K562 (cell line): ENCODE data around the gene RPL19.

Source experiments
- CC2D1A ChIP-seq: fragments of 450-650 bp; IDR thresholded peaks from 2 replicates; pipeline ENCODE4 v1.6.1; 2017; ENCODE audit warnings: mild to moderate bottlenecking
- CTCF ChIP-seq, 3 experiments: IDR thresholded peaks in 2 of 3; conservative IDR thresholded peaks in 1 of 3; 2 replicates each; pipeline ENCODE4 v1.5.1; 2011 to 2012; ENCODE audit warnings: low read length in 3 of 3, mild to moderate bottlenecking in 3 of 3, control low read depth in 2 of 3, improper control_type of control experiment in 1 of 3, inconsistent platforms in 1 of 3, low read depth in 1 of 3, mixed read lengths in 1 of 3, moderate library complexity in 1 of 3; ENCODE audit not compliant: insufficient read depth in 2 of 3
- ESRRA ChIP-seq: fragments of 450-650 bp; IDR thresholded peaks from 2 replicates; pipeline ENCODE4 v1.6.1; 2014; ENCODE audit warnings: low read depth, mild to moderate bottlenecking, moderate library complexity, borderline replicate concordance
- EZH2 ChIP-seq: IDR thresholded peaks from 2 replicates; pipeline ENCODE4 v1.6.1; 2012; ENCODE audit warnings: low read depth, mild to moderate bottlenecking, inconsistent platforms, low read length, borderline replicate concordance
- GATA2 ChIP-seq: sonication (generic); formaldehyde crosslinking; IDR thresholded peaks from 2 replicates; pipeline ENCODE4 v1.4.0; 2020; ENCODE audit warnings: mild to moderate bottlenecking, missing genetic modification reagents
- HDGF ChIP-seq: fragments of 450-650 bp; IDR thresholded peaks from 2 replicates; pipeline ENCODE4 v1.6.1; 2016
- NR2C2 ChIP-seq, 2 experiments: fragments of 200-800 bp in 1 of 2; sonication (Bioruptor generic) in 1 of 2; sonication (generic) in 1 of 2; formaldehyde crosslinking in 1 of 2; IDR thresholded peaks; 2 replicates each; pipeline versions ENCODE4 v1.6.1 to v1.8.0; 2016 to 2022; ENCODE audit warnings: mild to moderate bottlenecking in 1 of 2, missing compliant biosample characterization in 1 of 2, missing genetic modification characterization in 1 of 2, missing genetic modification reagents in 1 of 2
- PHF8 ChIP-seq: fragments of 200-600 bp; sonication (generic); IDR thresholded peaks from 2 replicates; pipeline ENCODE4 v1.6.1; 2012; ENCODE audit warnings: mixed run types, mild to moderate bottlenecking, inconsistent platforms, low read length, moderate library complexity, borderline replicate concordance
- TBP ChIP-seq: optimal IDR thresholded peaks from 2 replicates; pipeline ENCODE3; 2011; ENCODE audit warnings: low read depth, low read length, improper control_type of control experiment
- ZNF212 ChIP-seq: fragments of 450-650 bp; formaldehyde crosslinking; IDR thresholded peaks from 2 replicates; pipeline ENCODE4 v1.4.0; 2020; ENCODE audit warnings: mild to moderate bottlenecking
- TF ChIP-seq, protein P1 (sequence below): fragments of 150-350 bp; conservative IDR thresholded peaks from 2 replicates; pipeline ENCODE4 v1.6.1; 2014; ENCODE audit warnings: low read length
- TF ChIP-seq, protein P2 (sequence below), 2 experiments: fragments of 450-650 bp; formaldehyde crosslinking in 1 of 2; IDR thresholded peaks; 2 replicates each; pipeline versions ENCODE4 v1.4.0 to v1.6.1; 2014 to 2020; ENCODE audit warnings: mild to moderate bottlenecking in 2 of 2, borderline replicate concordance in 1 of 2, low read depth in 1 of 2
- TF ChIP-seq, protein P3 (sequence below): IDR thresholded peaks from 3 replicates; pipeline ENCODE4 v1.6.1; 2011; ENCODE audit warnings: borderline replicate concordance, mild to moderate bottlenecking; ENCODE audit not compliant: insufficient read length, insufficient read depth

- no peak for TF ChIP-seq CC2D1A
- TF ChIP-seq, protein P1, sequence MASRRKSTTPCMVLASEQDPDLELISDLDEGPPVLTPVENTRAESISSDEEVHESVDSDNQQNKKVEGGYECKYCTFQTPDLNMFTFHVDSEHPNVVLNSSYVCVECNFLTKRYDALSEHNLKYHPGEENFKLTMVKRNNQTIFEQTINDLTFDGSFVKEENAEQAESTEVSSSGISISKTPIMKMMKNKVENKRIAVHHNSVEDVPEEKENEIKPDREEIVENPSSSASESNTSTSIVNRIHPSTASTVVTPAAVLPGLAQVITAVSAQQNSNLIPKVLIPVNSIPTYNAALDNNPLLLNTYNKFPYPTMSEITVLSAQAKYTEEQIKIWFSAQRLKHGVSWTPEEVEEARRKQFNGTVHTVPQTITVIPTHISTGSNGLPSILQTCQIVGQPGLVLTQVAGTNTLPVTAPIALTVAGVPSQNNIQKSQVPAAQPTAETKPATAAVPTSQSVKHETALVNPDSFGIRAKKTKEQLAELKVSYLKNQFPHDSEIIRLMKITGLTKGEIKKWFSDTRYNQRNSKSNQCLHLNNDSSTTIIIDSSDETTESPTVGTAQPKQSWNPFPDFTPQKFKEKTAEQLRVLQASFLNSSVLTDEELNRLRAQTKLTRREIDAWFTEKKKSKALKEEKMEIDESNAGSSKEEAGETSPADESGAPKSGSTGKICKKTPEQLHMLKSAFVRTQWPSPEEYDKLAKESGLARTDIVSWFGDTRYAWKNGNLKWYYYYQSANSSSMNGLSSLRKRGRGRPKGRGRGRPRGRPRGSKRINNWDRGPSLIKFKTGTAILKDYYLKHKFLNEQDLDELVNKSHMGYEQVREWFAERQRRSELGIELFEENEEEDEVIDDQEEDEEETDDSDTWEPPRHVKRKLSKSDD = no peak
- TF ChIP-seq TBP = no peak
- no peak for TF ChIP-seq ZNF212 (CRISPR knock-in tag)
- no peak for TF ChIP-seq CTCF (IDR thresholded peaks at IDR 0.05 in 2 of 3, conservative IDR thresholded peaks at IDR 0.05 in 1 of 3; ENCODE audit: insufficient read depth in 2 of 3, low read depth in 1 of 3, low read length in 3 of 3)
- no peak for TF ChIP-seq ESRRA
- no peak for TF ChIP-seq PHF8
- no peak for TF ChIP-seq NR2C2 (CRISPR knock-in tag; IDR thresholded peaks at IDR 0.05)
- no peak for TF ChIP-seq NR2C2 (tag; IDR thresholded peaks at IDR 0.05)
- TF ChIP-seq, protein P2, sequence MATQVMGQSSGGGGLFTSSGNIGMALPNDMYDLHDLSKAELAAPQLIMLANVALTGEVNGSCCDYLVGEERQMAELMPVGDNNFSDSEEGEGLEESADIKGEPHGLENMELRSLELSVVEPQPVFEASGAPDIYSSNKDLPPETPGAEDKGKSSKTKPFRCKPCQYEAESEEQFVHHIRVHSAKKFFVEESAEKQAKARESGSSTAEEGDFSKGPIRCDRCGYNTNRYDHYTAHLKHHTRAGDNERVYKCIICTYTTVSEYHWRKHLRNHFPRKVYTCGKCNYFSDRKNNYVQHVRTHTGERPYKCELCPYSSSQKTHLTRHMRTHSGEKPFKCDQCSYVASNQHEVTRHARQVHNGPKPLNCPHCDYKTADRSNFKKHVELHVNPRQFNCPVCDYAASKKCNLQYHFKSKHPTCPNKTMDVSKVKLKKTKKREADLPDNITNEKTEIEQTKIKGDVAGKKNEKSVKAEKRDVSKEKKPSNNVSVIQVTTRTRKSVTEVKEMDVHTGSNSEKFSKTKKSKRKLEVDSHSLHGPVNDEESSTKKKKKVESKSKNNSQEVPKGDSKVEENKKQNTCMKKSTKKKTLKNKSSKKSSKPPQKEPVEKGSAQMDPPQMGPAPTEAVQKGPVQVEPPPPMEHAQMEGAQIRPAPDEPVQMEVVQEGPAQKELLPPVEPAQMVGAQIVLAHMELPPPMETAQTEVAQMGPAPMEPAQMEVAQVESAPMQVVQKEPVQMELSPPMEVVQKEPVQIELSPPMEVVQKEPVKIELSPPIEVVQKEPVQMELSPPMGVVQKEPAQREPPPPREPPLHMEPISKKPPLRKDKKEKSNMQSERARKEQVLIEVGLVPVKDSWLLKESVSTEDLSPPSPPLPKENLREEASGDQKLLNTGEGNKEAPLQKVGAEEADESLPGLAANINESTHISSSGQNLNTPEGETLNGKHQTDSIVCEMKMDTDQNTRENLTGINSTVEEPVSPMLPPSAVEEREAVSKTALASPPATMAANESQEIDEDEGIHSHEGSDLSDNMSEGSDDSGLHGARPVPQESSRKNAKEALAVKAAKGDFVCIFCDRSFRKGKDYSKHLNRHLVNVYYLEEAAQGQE (IDR thresholded peaks at IDR 0.05; ENCODE audit: borderline replicate concordance) = no peak
- TF ChIP-seq, protein P2 (CRISPR knock-in tag; IDR thresholded peaks at IDR 0.05; ENCODE audit: low read depth) = no peak
- TF ChIP-seq, protein P3, sequence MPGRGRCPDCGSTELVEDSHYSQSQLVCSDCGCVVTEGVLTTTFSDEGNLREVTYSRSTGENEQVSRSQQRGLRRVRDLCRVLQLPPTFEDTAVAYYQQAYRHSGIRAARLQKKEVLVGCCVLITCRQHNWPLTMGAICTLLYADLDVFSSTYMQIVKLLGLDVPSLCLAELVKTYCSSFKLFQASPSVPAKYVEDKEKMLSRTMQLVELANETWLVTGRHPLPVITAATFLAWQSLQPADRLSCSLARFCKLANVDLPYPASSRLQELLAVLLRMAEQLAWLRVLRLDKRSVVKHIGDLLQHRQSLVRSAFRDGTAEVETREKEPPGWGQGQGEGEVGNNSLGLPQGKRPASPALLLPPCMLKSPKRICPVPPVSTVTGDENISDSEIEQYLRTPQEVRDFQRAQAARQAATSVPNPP = no peak
- TF ChIP-seq GATA2 = no peak
- no peak for TF ChIP-seq EZH2
- no peak for TF ChIP-seq HDGF
Observed at GRCh38 chr17:39210093-39210434, 10.0 kb downstream of the RPL19 start.
